ENCODE measurements around the gene COPS8.

Gene COPS8

GRCh38 chr2:237101118-237101979, 15.7 kb downstream of the COPS8 start:
- DNase-seq (ENCODE audit: low spot score) = no peak

DNA sequence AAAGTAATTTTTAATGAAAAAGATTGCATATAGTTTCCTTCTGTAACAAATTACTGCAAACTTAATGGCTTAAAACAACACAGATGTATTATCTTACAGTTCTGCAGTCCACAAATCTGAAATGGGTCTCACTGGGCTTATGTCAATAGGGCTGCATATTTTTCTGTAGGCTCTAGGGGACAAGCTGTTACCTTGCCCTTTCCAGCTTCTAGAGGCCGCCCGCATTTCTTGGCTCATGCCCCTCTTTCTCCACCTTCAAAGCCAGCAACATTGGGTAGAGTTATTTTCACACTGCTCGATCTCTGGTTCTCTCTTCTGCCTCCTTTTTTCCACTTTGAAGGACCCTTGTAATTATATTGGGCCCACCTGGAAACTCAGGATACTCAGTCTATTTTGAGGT, 16.7 kb downstream of the COPS8 start:
- DNase-seq (ENCODE audit: low spot score) = no peak

DNA sequence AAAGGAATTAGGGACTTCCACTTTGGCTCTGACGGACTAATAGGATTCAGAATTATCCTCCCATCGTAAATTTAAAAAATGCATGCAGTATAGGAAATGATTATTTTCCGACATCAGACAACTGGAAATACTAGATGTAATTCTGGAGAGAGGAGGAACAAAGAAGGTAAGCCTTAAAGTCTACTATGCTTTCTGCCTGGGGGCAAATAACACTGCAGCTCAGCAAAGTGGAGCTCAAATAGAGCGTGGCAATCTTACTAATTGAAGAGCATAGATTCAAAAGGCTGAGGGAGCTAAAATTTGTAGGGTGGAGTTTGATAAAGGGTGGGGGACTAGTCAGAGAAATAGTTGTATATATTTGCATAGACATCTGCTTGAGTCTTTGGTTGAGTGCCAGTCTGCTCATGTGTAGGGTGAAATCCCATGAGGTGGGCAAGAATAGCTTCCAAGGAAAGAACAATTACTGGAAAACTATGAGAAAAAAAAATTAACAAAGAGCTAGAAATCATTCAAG, 23.8 kb downstream of the COPS8 start:
- DNase-seq (ENCODE audit: low spot score) = no peak

DNA sequence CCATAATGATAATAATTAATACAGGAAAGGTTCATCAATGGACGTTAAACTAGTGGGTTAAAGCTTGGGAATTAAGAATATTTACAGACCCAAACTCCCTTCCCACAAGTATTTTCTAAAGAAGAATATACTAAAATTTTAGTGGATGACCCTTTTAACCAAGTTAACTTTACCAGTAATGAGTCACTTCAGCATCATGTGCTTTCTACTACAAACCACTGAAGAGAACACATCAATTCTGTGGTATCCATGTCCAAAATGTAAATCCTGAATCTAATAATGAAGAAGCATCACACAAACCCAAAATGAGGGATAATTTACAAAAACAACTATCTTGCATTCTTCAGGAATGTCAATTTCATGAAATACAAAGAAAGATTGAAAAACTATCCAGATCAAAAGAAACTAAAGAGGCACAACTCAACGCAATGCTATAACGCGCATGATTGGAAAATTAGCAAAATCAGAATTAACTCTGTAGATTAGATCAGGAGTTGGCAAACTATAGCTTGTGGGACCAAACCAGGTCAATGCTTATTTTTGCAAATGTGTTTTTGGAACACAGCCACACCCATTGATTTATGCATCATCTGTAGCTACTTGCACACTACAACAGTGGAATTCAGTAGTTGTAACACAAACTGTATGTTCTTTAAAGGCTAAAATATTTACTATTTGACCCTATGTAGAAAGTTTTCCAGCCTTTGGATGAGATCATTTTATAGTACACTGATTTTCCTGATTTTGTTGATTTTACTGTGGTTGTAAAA, 27.5 kb downstream of the COPS8 start:
- no peak for DNase-seq (ENCODE audit: low spot score)

DNA sequence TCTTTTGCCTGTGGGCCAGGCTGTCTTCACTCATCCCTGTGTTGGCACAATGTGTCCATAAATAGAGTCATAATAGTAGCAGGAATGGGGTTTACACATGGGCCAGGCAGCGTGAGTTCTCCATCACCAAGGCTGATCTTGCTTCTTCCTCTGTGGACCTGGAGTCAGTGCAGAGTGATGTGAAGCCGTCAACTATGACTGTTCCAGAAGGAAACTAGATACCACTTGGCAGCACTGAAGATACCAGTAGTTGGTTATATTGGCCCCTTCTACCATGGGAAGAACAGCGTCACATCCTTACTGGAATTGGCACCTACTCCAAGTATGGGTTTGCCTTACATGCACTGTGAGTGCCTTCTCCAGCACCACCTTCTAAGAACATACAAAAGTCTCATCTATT, 30.2 kb downstream of the COPS8 start:
- no peak for DNase-seq (ENCODE audit: low spot score)

- DNase-seq (ENCODE audit: low spot score) = no peak
Observed at GRCh38 chr2:237116431-237116830, 30.7 kb downstream of the COPS8 start.

DNA sequence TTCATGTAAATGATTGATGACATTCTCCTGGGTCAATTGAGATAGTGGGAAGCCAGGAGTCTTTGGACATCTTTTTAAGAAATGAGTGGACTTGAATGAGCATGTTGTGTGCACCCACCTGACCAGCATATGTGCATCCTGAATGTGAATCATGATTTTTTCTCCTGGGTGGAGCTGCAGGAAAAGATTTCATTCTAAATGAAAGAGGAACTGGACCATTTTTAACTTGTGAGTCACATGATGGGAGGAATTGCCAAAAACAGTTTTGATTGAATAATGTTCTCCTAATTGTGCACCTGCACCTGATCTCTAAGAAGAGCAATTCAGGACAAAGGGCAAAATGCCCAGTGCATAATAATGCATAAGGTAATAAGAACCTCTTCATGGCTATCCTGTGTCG, 32.3 kb downstream of the COPS8 start:
- no peak for DNase-seq (ENCODE audit: low spot score)

- no peak for DNase-seq (ENCODE audit: low spot score)
Observed at GRCh38 chr2:237118561-237119155, 33.0 kb downstream of the COPS8 start.

GRCh38 chr2:237120916-237121315, 35.2 kb downstream of the COPS8 start:
- DNase-seq (ENCODE audit: low spot score) = no peak

GRCh38 chr2:237121321-237121720, 35.6 kb downstream of the COPS8 start:
- no peak for DNase-seq (ENCODE audit: low spot score)

DNA sequence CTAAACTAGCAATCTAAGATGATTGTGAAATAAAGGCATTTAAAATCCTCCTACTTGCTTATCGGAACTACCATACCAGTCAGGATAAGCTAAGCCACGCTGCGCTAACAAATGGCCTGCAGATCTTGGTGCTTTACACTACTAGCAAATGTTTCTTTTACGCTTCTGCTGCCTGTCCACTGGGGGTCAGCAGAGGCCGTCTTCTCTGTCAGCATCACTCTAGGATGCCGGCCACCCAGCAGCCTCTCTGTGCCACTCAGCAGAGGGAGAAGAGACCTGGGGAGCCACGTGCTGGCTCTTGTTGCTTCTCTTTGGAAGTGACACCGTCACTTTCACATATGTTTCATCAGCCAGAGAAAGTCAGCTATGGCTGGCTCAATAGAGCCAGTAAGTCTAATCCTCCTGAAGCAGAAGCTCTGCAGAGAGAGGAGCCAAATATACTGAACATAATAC, 36.6 kb downstream of the COPS8 start:
- peak; percentile 51 for DNase-seq (ENCODE audit: low spot score)

GRCh38 chr2:237124820-237125219, 39.1 kb downstream of the COPS8 start:
- no peak for DNase-seq (ENCODE audit: low spot score)

- DNase-seq (ENCODE audit: low spot score) = no peak
Observed at GRCh38 chr2:237125967-237126366, 40.3 kb downstream of the COPS8 start.

- no peak for DNase-seq (ENCODE audit: low spot score)
Observed at GRCh38 chr2:237126519-237127174, 41.0 kb downstream of the COPS8 start.

- peak; percentile 90 for DNase-seq (ENCODE audit: low spot score)
Observed at GRCh38 chr2:237128026-237128703, 42.5 kb downstream of the COPS8 start.

GRCh38 chr2:237128845-237129592, 43.3 kb downstream of the COPS8 start:
- DNase-seq (ENCODE audit: low spot score) = no peak

- no peak for DNase-seq (ENCODE audit: low spot score)
Observed at GRCh38 chr2:237129625-237130263, 44.1 kb downstream of the COPS8 start.

GRCh38 chr2:237130562-237131421, 45.1 kb downstream of the COPS8 start:
- DNase-seq (ENCODE audit: low spot score) = no peak
